Measurements from ENCODE around the gene RIPPLY2.

DNA sequence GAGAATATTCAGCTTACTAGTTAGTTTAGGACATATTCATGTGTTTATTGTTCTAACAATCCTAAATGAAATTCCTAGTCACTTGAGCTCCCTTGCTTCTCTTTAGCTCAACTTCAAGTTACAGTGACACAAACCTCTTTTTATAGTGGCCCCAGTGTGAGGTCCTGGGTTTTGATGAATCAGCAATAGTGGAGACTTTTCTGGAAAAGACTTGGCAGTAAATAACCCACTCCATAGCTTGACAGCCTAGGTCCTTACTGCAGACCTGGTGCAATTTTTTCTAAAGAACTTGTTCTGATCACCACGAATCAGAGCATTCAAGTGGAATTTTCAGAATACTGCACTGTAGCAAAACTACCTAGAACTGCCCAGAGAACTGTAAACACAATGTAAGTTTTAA lies 6.9 kb upstream of the RIPPLY2 start:
- TF ChIP-seq POLR2A (IDR thresholded peaks at IDR 0.05; ENCODE audit: low read length), result no peak
- TF ChIP-seq GATA1 (IDR thresholded peaks at IDR 0.05; ENCODE audit: low read depth, low read length), result no peak

Data from erythroblast (primary cell).